Coronary artery (tissue), 2 donors: ENCODE measurements around the gene KCNK1.

Experiments
- DNase-seq: peaks from one replicate; pipeline ENCODE4 v3.0.0-alpha.2; 2017; ENCODE audit warnings: low spot score
- H3K27ac ChIP-seq, 2 donors: fragments of 200-600 bp; sonication (generic); one replicate each; pipeline ENCODE4 v1.5.1; 2016 to 2019
- H3K4me3 ChIP-seq: fragments of 200-600 bp; sonication (generic); 2 replicates; pipeline ENCODE4 v1.5.1; 2016; ENCODE audit warnings: mild to moderate bottlenecking, moderate library complexity
- CTCF ChIP-seq: fragments of 200-600 bp; sonication (generic); IDR thresholded peaks from one replicate; pipeline ENCODE4 v1.5.1; 2019; ENCODE audit warnings: antibody characterized with exemption

KCNK1 gene

GRCh38 chr1:233689017-233689747 lies 75.3 kb downstream of the KCNK1 start:
- no peak overlapping the region for H3K27ac ChIP-seq

GRCh38 chr1:233689748-233690254 lies 75.9 kb downstream of the KCNK1 start:
- H3K27ac ChIP-seq, result no peak overlapping the region

More at GRCh38 chr1:233689017-233689747, 75.3 kb downstream of the KCNK1 start:
- TF ChIP-seq CTCF, result no peak
- H3K4me3 ChIP-seq, result no peak overlapping the region
- no peak for DNase-seq

GRCh38 chr1:233695901-233696300 lies 82.0 kb downstream of the KCNK1 start:
- H3K4me3 ChIP-seq, result no peak overlapping the region
- no peak for DNase-seq
- TF ChIP-seq CTCF, result no peak

More at GRCh38 chr1:233689748-233690254, 75.9 kb downstream of the KCNK1 start:
- no peak for DNase-seq
- no peak for TF ChIP-seq CTCF
- no peak overlapping the region for H3K4me3 ChIP-seq

GRCh38 chr1:233700338-233700737 lies 86.4 kb downstream of the KCNK1 start:
- no peak for DNase-seq

More at GRCh38 chr1:233695901-233696300, 82.0 kb downstream of the KCNK1 start:
- H3K27ac ChIP-seq, result no peak overlapping the region

GRCh38 chr1:233704170-233704897 lies 90.4 kb downstream of the KCNK1 start:
- DNase-seq, result no peak
- H3K27ac ChIP-seq, result no peak overlapping the region
- no peak for TF ChIP-seq CTCF
- H3K4me3 ChIP-seq, result no peak overlapping the region

More at GRCh38 chr1:233700338-233700737, 86.4 kb downstream of the KCNK1 start:
- Histone ChIP-seq H3K27ac (no peak overlapping the region), H3K4me3 (no peak overlapping the region)
- TF ChIP-seq CTCF, result no peak

- no peak for TF ChIP-seq CTCF
- no peak for DNase-seq
- Histone ChIP-seq H3K4me3 (no peak overlapping the region), H3K27ac (no peak overlapping the region)
These were observed 91.2 kb downstream of the KCNK1 start for GRCh38 chr1:233704898-233705723.
